ENCODE results near the gene NEK3.

The NEK3 gene

DNA sequence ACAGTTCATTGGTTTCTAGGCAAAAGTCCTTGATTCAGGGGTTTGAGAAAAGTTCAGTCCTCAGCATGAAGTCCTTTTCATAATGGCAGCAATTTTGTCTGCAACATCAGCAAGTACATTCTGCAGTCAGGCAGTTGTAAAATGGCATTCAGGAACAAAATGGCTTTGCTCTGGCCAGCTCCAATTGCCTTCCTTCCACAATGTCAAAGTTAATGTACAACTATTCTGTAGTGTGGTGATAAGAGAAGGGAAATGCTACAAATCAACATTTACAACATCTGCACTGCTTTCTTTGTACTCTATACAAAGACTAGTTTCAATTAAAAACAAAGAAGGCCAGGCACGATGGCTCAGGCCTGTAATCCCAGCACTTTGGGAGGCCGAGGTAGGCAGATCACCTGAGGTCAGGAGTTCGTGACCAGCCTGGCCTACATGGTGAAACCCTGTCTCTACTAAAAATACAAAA, 1.8 kb upstream of the NEK3 start:
- no peak for TF ChIP-seq JUND (IDR thresholded peaks at IDR 0.05; ENCODE audit: low read depth)
- no peak for DNase-seq (ENCODE audit: low read depth in 1 of 2, low spot score in 1 of 2)
- in situ Hi-C loops (cut with HindIII; ENCODE audit: low pct_unique_long_range_greater_than_20kb, low sequenced_read_pairs) = no loop called here

DNA sequence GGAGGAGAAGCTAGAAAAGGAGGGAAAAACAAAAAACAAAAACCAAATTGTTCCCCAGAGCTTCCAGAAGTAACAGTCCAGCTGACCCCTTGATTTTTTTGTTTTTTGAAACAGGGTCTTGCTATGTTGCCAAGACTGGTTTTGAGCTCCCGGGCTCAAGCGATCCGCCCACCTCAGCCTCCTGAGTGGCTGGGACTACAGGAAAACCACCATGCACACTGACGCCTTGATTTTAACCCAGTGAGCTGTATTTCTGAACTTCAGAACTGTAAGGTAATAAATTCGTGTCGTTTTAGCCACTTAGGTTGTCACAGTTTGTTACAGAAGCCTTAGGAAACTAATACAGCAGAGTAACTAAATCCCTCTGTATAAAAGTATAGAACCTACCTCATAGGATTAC, 1.1 kb upstream of the NEK3 start:
- no peak for DNase-seq (ENCODE audit: low read depth in 1 of 2, low spot score in 1 of 2)
- TF ChIP-seq JUND (IDR thresholded peaks at IDR 0.05; ENCODE audit: low read depth) = no peak
- in situ Hi-C loops (cut with HindIII; ENCODE audit: low pct_unique_long_range_greater_than_20kb, low sequenced_read_pairs) = no loop called here

DNA sequence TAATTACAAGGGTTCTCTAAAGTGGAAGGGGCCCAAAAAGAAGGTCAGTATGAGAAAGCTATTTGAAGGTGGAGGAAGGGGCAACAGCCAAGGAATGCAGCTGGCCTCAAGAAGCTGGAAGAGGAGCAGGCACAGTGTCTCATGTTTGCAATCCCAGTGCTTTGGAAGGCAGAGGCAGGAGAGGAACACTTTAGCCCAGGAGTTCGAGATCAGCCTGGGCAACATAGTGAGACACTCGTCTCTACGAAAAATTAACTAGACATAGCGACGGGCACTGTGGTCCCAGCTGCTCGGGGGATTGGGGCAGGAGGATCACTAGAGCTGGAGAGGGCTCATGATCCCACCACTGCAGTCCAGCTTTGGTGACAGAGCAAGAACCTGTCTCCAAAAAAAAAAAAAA, 656 bp upstream of the NEK3 start:
- in situ Hi-C loops (cut with HindIII; ENCODE audit: low pct_unique_long_range_greater_than_20kb, low sequenced_read_pairs) = no loop called here
- DNase-seq (ENCODE audit: low read depth in 1 of 2, low spot score in 1 of 2) = no peak
- TF ChIP-seq JUND (IDR thresholded peaks at IDR 0.05; ENCODE audit: low read depth) = no peak

DNA sequence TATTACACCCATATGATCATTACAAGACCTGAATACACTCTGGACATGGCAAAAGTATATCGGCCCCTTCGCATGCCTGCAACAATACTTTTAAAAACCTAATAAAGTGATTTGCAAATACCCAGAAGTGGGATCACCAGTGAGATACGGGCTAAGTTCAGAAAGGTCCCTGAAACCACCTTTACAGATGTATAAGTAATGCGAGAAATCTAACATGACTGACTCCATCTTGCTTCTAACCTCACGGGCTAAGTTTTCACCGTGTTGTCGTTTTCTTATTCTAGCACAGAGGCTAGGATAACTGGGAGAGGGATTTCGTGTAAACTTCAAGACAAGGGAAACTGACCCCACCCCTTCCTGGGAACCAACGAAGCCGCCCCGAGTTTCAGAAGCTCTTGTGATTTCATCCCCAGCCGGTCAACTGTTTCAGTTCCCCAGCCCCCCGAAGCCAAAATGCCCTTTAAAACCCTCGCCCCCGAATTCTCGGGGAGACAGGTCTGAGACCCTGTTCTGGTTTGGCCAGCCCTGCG, 703 bp downstream of the NEK3 start:
- DNase-seq (ENCODE audit: low read depth in 1 of 2, low spot score in 1 of 2) = no peak

DNA sequence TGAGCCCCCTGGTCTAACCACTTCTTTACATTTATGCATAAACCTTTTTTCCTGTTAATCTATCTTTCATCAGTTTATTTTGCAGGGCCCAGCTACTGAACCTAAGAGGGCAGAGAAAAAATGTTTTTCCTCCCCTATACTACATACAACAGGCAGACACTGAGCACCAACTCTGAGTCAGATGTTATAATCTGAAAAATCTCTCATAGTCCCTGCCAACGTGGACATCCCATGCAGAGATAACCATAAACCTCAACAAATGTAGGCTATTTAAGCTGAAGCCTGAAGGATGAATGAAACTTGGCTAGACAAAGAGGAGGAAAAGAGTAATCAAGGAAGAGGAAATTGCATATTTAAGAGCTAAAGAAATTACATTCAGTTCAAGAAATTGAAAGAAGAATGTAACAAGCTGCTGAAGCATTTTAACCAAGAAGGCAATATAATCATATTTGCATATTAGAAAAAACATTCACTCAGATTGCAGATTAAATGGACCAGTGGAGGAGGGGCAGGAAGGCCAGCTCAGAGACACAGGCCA, 2.6 kb downstream of the NEK3 start:
- TF ChIP-seq JUND (IDR thresholded peaks at IDR 0.05; ENCODE audit: low read depth) = no peak

More for the DNA sequence above, 703 bp downstream of the NEK3 start:
- in situ Hi-C loops (cut with HindIII; ENCODE audit: low pct_unique_long_range_greater_than_20kb, low sequenced_read_pairs) = no loop called here
- TF ChIP-seq JUND (IDR thresholded peaks at IDR 0.05; ENCODE audit: low read depth) = no peak

DNA sequence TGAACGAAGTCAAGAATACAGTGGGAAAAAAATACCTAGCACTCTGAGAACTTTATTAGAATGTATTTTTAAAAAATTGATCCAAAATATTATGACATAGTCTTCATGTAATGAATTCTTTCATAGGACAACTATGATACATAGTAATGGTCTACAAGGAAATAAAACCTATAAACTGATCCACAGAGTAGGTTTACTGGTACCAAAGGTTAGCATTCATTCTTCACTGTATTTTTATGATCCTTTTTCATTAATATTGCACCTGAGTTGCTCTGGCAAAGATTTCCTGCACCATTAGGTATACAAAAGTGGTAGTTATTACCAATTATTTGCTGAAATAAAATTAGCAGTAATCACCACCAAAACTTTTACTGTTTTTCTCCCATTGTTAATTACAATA, 4.2 kb downstream of the NEK3 start:
- TF ChIP-seq JUND (IDR thresholded peaks at IDR 0.05; ENCODE audit: low read depth) = no peak
- in situ Hi-C loops (cut with HindIII; ENCODE audit: low pct_unique_long_range_greater_than_20kb, low sequenced_read_pairs) = no loop called here
- DNase-seq (ENCODE audit: low read depth in 1 of 2, low spot score in 1 of 2) = no peak

More for the DNA sequence above, 2.6 kb downstream of the NEK3 start:
- no peak for DNase-seq (ENCODE audit: low read depth in 1 of 2, low spot score in 1 of 2)
- in situ Hi-C loops (cut with HindIII; ENCODE audit: low pct_unique_long_range_greater_than_20kb, low sequenced_read_pairs) = no loop called here

DNA sequence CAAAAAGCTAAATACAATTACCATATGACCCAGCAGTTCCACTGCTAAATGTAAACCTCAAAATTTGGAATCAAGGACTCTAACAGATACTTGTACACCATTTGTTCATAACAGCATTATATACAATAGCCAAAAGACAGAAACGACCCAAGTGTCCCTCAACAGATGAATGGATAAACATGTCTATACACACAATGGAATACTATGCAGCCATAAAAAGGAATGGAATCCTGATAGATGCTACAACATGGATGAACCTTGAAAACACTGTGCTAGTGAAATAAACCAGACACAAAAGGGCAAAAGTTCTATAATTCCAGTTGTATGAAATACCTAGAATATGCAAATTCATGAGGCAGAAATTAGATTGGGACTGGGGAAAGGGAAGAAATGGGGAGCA, 12.2 kb downstream of the NEK3 start:
- TF ChIP-seq JUND (IDR thresholded peaks at IDR 0.05; ENCODE audit: low read depth) = no peak
- DNase-seq (ENCODE audit: low read depth in 1 of 2, low spot score in 1 of 2) = no peak
- in situ Hi-C loops (cut with HindIII; ENCODE audit: low pct_unique_long_range_greater_than_20kb, low sequenced_read_pairs) = no loop called here

DNA sequence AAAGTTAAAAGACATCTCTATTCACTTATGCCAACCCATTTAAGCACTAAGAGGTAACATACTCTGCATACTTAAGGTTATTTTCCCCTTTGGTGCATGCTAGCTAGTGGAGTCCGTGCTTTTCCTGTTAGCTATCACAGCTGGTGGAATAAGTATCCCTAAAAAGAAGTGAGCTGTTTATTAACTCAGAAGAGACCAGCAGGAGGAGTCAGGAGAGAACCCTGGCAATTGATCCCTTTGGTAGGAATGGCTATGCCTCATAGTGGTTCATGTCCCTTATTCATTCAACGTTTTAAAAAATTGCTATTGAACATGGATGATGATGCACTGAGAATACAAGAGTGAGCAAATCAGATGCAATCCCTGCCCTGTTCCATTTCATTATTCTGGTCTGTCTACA, 18.1 kb downstream of the NEK3 start:
- TF ChIP-seq JUND (IDR thresholded peaks at IDR 0.05; ENCODE audit: low read depth) = no peak
- peak in 1 of 2 experiments; percentile 16 for DNase-seq (ENCODE audit: low read depth in 1 of 2, low spot score in 1 of 2)
- in situ Hi-C loops (cut with HindIII; ENCODE audit: low pct_unique_long_range_greater_than_20kb, low sequenced_read_pairs) = no loop called here

DNA sequence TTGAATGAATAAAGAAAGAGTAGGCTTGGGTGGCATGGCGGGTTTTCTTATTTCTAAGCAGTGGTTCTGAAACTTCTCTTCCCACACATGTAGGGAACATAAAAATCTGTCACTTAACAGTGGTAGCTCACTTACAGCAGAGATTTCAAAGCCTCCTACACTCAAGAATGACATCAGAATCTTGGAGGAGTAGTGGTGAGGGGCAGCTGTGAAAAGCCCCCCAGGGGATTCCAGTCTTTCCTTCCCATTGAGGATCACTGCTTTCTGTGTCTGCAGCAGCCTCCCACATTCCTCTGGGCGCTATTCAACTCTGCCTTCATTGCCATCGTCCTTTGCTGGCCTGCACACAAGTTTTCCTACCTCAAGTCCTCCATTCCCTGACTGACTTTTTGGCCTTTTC, 21.9 kb downstream of the NEK3 start:
- TF ChIP-seq JUND (IDR thresholded peaks at IDR 0.05; ENCODE audit: low read depth) = no peak
- in situ Hi-C loops (cut with HindIII; ENCODE audit: low pct_unique_long_range_greater_than_20kb, low sequenced_read_pairs) = no loop called here
- DNase-seq (ENCODE audit: low read depth in 1 of 2, low spot score in 1 of 2) = no peak

DNA sequence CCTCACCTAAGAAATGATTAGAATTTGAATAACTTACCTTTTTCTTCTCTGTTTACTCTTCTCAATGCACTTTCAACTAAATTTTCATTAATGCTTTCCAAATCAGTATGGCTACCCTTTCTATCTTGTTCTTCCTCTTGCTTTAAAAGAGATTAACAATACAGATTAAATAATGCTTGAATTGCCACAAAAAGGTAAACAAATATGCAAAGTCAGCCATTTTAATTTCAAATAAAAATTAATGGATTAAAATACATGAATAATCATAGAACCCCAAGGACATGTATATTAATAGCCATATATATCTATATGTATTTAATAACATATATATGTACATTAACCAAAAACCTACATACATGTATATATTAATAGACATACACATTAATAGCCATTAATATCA, 22.6 kb downstream of the NEK3 start:
- no peak for DNase-seq (ENCODE audit: low read depth in 1 of 2, low spot score in 1 of 2)
- no peak for TF ChIP-seq JUND (IDR thresholded peaks at IDR 0.05; ENCODE audit: low read depth)
- in situ Hi-C loops (cut with HindIII; ENCODE audit: low pct_unique_long_range_greater_than_20kb, low sequenced_read_pairs) = no loop called here

DNA sequence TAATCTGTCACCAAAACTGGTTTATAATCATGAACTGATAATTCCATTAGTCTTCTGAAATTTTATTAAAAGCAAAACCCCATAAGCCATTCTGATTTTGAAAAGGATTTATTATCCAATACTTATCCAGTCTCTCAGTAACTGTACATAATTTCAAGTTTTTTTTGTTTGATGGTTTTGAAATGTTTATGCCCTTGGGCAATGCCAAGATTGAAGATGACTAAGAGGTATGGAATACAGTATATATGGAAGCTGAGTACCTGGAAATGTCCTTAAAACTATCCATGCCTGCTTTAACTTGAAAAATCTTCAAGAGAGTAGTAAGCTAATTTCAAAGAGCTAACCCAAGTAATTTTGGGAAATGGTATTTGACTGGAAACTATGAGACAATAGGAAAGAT, 28.8 kb downstream of the NEK3 start:
- in situ Hi-C loops (cut with HindIII; ENCODE audit: low pct_unique_long_range_greater_than_20kb, low sequenced_read_pairs) = no loop called here
- TF ChIP-seq JUND (IDR thresholded peaks at IDR 0.05; ENCODE audit: low read depth) = no peak
- peak in 1 of 2 experiments; percentile 4 for DNase-seq (ENCODE audit: low read depth in 1 of 2, low spot score in 1 of 2)

DNA sequence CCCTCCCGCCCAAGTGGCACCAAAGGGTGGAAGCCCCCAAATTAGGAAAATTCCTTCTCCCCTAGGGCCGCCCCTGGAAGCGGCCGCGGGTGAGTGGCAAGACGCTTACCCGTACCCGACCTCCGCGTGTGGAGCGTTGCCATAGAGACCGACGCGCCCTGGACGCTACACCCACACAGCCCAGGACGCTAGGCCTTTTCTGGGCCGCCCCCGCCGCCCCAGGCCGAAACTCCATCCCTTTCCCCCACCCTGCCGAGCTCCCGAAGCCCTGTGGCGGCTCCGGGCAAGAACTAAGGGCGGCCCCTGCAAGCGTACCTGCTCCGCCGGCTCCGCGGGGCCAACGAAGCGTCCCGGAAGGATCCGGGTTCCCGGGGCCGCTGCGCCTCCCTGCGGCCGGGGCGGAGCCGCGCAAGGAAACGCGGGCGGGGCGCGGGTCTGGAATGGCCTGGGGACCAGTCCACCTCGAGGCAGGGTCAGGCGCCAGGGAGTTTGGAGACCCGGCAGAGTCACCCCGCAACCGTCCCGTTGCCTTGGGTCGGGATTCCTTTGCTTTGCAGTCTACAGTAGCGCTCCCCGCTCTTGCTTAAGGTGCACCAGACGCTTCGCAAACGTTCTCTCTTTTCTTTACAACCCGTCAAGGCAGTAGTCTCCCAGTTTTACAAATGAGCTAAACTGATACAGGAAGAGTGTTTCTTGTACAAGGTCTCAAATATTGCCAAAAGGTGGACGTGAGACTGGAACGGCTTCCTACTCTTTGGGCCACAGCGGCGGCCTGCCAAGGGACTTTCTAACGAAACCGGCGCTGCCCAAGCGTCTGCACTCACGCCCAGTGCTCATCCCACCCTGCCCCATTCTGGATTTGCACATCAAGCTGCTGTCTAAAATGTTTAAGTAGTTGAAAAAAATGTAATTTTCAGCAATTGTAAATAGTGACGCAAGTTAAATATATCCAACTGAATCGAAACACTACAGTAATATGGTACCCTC, 30.4 kb downstream of the NEK3 start, which contains the start of gene NEK5:
Gene NEK5, minus strand, starts transcription at position 360 of the 987 bp plus-strand sequence. CDS start 1,591 bp downstream, outside the sequence.
- in situ Hi-C loops (cut with HindIII; ENCODE audit: low pct_unique_long_range_greater_than_20kb, low sequenced_read_pairs) = no loop called here
- TF ChIP-seq JUND (IDR thresholded peaks at IDR 0.05; ENCODE audit: low read depth) = no peak
- DNase-seq (ENCODE audit: low read depth in 1 of 2, low spot score in 1 of 2) = peak; percentile 60 to 69

All from T47D (cell line).